Transverse colon (tissue), 3 donors: ENCODE data around the gene CINP.

ENCODE experiments used
- CTCF ChIP-seq, 5 experiments: fragments of 200-600 bp in 3 of 5; fragments of 450-650 bp in 2 of 5; sonication (generic) in 3 of 5; IDR thresholded peaks; 1 replicate in 2 of 5; 2 replicates in 3 of 5; pipeline ENCODE4 v1.5.1; 2016 to 2017; ENCODE audit warnings: antibody characterized with exemption in 5 of 5, inconsistent platforms in 3 of 5, mild to moderate bottlenecking in 2 of 5, moderate library complexity in 1 of 5
- POLR2A ChIP-seq: fragments of 450-650 bp; IDR thresholded peaks from one replicate; pipeline ENCODE4 v1.6.1; 2016; ENCODE audit warnings: antibody characterized with exemption, mild to moderate bottlenecking, moderate library complexity

- TF ChIP-seq CTCF (IDR thresholded peaks at IDR 0.05) (no peak), POLR2A (no peak)
Observed at GRCh38 chr14:102389246-102389645, 26.6 kb upstream of the CINP start.
